HG03575 (cell line): ENCODE measurements around the gene PLCB3.

Experiments
- ATAC-seq: cut with Tn5 transposase; IDR thresholded peaks from one replicate; pipeline ENCODE4 v1.9.1; 2021; ENCODE audit not compliant: unreplicated experiment, insufficient number of reproducible peaks, low FRiP score; ENCODE audit errors: extremely low read depth

PLCB3 gene

DNA sequence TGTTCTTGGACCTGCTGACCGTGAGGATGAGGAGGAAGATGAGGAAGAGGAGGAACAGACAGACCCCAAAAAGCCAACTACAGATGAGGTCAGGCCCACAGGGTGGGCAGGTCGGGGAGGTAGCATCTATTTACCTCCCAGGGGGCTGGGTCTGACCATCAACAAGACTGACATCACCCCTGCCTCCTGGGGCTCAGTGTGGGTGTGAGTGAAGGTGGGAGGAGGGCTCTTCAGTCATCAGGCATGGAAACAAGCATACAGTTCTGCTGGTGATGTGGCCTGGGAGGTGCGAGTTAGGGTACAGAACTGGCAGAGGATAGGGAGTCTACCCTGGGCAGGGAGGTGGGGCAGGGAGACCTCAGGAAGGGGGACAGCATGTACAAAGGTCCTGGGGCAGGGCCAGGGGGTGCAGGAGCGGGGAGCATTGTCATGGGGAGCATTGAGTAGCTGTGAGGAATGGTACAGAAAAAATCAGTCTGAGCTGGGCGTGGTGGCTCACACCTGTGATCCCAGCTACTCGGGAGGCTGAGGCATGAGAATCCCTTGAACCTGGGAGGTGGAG, 8.9 kb downstream of the PLCB3 start:
- ATAC-seq, result no peak

DNA sequence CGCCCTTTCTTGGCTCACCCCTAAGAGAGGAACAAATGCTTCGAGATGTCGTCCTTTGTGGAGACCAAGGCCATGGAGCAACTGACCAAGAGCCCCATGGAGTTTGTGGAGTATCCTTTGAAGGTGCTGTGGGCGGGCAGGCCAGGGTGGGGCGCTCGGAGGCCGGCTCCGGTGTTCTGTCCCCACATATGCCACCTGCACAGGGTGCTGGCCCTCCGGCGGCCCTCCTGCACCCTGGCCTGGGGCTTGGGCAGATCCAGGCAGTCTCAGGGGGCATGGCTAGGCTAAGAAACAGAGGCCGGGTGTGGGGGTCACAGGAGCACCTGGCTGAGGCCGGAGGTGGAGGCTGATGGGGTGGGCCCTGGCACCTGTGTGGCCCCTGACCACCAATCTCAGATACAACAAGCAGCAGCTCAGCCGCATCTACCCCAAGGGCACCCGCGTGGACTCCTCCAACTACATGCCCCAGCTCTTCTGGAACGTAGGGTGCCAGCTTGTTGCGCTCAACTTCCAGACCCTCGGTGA, 10.3 kb downstream of the PLCB3 start:
- ATAC-seq, result no peak

DNA sequence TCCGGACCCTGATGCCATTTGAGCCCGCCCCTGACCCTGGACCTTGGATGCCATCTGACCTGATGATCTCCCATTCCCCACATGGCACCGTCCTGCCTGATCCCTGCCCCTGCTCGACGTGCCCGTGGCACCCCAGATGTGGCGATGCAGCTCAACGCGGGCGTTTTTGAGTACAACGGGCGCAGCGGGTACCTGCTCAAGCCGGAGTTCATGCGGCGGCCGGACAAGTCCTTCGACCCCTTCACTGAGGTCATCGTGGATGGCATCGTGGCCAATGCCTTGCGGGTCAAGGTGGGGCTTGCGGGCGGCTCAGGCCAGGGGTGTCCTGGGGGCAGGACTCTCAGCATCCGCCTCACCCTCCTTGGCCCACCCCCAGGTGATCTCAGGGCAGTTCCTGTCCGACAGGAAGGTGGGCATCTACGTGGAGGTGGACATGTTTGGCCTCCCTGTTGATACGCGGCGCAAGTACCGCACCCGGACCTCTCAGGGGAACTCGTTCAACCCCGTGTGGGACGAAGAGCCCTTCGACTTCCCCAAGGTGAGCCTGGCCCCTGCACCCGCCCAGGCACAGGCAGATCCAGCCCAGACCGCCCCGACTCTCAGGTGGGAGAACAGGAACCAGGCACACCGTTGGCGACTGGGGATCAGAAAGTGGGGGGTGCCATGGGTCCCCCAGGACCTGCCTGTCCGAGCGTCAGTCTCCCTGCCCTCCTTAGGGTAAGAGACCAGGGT, 11.1 kb downstream of the PLCB3 start:
- ATAC-seq, result no peak

DNA sequence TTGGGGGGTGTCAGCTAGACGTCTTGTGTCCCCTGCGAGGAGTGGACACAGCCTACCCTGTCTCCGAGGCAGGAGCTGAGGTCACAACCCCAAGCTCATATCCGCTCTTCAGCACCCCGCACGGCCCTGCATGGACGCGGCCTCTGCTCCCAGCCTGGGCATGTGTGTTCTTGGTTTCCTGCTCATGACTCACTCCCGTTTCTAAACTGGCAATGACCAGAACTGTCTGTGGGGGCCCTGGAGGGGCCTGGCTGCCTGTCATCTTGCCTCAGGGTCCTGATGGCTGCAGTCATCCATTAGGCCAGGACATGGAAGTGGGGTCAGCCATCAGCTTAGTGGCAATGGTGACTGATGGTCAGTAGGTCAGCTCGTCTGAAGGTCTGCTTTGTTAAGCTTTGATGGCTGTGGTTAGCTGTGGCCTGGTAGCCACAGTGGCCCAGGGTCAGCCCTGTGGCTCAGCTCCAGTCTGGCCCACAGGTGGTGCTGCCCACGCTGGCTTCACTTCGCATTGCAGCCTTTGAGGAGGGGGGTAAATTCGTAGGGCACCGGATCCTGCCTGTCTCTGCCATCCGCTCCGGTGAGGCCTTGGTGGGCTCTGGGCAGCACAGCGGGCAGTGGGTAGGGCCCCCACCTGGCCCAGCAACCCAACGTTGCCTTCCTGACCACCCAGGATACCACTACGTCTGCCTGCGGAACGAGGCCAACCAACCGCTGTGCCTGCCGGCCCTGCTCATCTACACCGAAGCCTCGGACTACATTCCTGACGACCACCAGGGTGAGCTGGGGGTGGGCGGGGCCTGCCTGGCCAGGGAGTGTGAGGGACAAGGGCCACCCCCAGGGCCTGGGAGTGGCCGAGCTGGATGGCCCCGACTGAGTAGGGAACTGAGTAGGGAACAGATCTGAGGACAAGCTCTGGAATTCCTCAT, 12.0 kb downstream of the PLCB3 start:
- ATAC-seq, result no peak

DNA sequence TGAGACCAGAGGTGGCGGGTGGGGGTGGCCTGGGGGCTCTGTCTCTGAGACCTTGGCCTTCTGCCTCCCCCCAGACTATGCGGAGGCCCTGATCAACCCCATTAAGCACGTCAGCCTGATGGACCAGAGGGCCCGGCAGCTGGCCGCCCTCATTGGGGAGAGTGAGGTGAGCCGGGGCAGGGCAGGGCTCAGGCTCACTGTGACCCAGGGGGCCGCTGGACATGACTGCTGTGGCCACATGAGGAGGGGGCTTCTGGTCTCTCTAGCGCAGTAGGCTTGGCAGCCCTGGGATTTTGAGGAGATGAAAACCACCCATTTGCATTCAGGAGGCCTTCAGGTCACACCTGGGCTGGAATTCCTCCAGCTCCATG, 12.6 kb downstream of the PLCB3 start:
- no peak for ATAC-seq

DNA sequence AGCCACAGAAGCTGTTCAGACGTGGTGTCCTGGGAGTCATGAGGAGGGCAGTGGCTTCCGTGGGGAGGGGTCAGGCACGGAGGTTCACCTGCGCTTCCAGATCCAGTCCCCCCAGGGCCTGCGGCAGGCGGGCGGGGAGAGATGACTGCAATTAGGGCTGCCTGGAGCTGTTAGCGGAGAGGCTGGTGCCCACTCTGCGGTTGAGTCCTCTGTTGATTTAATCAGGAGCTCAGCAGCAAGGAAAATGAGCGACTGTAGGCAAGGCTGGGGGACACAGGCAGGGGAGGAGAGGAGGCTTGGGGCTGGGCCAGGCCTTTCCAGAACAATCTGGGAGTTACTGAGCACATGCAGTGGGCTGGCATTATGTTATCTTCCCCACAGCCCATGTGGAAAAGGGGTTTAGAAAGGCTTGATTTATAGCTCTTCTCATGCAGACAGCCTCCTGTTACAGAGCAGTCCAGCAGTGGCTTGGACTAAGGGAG, 13.1 kb downstream of the PLCB3 start:
- ATAC-seq, result no peak

GRCh38 chr11:64265176-64266160, 14.1 kb downstream of the PLCB3 start:
- ATAC-seq, result no peak

GRCh38 chr11:64266339-64266738, 15.0 kb downstream of the PLCB3 start:
- ATAC-seq, result no peak

DNA sequence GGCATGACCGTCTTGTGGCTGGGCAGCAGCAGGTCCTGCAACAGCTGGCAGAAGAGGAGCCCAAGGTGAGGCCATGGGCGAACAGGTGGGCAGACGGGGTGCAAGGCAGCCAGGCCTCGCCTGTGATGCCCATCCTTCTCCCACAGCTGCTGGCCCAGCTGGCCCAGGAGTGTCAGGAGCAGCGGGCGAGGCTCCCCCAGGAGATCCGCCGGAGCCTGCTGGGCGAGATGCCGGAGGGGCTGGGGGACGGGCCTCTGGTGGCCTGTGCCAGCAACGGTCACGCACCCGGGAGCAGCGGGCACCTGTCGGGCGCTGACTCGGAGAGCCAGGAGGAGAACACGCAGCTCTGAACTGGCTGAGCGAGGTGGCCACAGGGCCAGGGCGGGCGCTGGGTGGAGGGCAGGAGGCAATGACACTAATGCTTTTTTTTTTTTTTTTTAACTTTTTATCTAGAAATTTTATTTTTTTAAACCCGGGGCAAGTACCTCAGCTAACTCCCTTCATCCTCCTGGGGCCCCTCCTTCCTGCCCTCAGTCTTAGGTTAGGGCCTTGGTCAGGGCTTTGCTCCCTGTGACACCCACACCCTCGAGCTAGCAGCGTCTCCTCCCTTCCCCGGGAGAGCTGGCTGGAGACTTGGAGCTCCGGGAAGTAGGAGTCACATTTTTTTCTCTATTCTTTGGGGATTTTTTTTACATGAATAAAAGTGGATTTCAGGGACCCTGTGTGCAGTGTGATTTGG, 16.0 kb downstream of the PLCB3 start:
- no peak for ATAC-seq

DNA sequence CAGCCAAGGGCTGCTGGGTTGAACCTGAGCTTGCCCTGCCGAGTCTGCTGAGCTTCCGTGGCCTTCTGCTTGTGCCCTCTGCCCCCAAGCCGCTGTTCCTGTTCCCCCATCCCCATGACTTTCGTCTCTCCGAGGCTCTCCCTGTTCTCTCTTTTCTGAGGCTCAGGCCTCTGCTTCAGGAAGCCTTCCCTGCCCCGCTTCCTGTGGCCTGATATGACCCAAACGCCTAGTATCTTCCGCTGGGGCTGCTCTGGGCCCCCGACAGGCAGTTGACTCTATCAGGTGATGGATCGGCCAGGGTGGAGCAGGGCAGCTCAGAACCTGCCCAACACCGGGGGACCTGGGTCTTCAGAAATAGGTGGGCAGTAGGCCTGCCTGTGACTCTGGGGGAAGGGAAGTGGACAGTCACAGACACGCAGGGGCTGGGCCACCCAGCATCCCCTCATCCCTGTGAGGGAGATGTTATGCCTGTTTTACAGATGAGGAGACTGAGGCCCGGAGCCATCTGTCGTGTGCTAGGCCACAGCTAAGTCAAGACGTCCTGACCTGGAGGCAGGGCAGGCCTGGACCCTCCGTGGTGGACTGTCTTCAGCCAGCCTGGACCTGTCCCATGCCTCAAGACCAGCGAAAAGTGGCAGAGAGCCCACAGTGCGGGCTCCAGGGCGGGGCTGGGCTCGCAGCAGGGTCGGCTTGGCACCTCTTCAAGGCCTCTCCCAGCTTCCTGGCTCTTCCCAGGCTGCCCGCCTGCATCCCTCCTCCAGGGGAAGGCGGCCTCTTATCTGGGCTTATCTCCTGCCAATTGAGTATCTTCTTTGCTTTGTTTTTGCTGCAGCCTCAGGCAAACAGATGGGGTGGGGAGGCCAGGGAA, 16.9 kb downstream of the PLCB3 start:
- ATAC-seq, result no peak

DNA sequence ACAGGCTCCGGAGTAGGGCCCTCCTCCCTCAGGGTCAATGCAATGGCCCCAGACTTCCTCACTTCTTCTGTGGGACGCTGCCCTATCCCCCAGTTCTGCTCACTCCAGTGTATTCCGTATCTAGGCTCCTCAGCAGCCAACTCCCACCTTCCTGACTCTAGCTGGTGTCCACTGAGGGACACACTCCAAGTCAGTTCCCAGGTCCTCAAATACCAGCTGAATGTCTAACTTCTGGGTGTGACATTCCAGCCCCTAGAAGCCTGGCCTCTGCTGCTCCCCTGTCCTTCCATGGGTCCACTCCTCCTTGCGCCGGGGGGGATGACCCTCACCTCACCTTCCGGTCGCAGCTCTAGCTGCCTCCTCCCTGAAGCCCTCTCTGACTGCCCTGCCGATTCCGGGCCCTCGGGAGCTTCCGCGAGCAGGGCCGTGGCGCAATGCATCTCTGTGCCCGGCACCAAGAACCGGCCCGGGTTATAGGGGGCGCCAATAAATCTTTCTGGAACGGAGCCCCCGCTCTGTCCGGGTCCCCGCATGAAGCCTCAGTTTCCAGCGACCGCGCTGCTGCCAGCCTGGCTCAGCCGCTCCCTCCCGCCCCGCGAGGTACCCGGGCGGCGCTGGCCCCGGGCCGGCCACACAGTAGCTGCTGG, 17.7 kb downstream of the PLCB3 start:
- no peak for ATAC-seq

GRCh38 chr11:64269540-64270220, 18.4 kb downstream of the PLCB3 start:
- ATAC-seq, result peak; percentile 45

DNA sequence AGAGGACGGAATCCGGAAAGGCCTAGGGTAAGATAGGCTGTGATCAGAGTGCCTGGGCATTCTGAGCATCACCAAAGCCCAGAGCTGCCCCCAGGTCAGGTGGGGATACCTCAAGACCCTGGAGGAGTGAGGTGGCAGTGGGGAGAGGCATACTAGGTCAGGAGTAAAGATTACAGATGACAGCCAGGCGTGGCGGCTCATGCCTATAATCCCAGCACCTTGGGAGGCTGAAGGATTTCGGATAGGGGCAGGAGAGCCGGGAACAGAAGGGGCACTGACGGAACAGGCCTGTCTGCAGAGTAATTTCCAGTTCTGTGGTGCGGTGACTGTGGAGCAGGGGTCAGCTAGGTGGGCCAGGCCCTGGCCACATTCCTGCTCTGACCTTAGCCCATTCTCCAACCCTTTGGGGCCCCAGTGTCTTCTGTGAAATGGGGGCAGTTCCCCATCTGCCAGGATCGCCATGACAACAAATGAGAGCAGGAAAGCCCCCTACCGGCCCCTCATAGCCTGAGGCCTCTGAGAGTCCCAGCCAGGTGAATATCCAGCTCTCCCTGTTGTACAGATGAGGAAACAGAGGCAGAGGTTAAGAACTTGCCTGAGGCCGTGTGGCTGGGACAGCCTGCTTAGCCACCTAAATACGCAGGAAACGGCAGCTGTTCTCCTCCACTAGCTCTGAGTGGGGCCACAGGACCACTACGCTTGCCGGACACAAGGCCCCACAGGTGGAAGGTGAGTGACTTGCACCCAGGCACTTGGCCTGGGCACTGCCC, 23.9 kb downstream of the PLCB3 start:
- no peak for ATAC-seq

GRCh38 chr11:64275841-64276240, 24.5 kb downstream of the PLCB3 start:
- ATAC-seq, result no peak

- no peak for ATAC-seq
Measured at GRCh38 chr11:64276653-64277431, 25.5 kb downstream of the PLCB3 start.
